ENCODE data around the gene CAB39.

The CAB39 gene

DNA sequence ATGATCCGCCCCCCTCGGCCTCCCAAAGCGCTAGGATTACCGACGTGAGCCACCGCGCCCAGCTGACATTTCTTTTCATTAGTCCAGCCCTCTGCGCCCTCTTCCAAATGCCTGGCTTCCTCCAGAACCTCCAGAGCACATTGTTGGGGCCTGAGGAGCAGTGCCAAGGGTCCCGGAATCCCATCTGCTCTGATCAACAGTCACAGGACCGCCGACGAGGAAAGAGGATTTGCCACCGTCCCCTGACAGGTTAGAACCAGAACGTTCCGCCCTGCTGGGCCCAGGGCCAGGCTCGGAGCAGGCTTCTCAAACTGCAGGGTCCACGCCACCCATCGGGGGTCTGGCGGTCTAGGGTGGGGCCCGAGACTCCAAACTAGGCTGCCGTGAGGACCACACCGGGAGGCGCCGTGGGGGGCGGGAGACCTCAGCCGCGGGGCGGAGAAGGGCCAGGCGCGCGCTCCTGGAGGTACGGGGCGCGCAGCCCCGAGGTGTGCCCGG is 115.2 kb downstream of the CAB39 start:
- DNase-seq, result no peak
- TF ChIP-seq POLR2A (IDR thresholded peaks at IDR 0.05; ENCODE audit: low read length), result no peak
- TF ChIP-seq GATA1 (IDR thresholded peaks at IDR 0.05; ENCODE audit: low read depth, low read length), result no peak

DNA sequence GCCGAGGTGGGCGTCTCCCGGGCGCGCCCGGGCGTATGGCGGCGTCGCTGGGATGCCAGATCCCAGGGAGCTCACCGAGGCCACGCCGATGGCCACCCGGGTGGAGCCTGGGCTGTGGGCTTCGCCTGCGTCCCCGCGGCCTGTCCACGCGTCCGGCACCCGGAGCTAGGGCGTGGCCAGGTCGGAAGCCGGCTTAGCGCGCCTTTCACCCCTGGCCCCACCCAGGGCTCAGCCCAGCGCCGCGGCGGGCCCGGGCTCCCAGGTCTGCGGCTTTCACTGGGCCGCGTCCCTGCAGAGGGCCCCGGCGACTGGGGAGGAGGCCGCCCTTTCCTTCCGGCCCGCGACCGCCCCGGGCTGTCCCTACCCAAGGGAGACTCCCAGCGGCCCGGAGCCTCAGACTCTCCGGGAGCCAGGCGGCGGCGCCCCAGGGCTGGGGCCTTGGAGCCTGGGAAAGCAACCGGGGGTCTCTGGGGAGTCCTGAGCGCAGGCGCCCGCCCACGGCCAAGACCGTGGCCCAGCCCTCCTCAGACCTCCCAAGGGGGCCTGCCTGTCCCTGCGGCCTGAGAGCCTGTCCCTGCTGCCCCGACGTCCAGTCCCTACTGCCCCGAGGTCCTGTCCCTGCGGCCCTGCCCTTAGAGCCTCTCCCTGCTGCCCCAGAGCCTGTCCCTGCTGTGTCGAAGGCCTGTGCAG is 115.8 kb downstream of the CAB39 start:
- TF ChIP-seq POLR2A (IDR thresholded peaks at IDR 0.05; ENCODE audit: low read length), result no peak
- TF ChIP-seq GATA1 (IDR thresholded peaks at IDR 0.05; ENCODE audit: low read depth, low read length), result no peak
- DNase-seq, result no peak

DNA sequence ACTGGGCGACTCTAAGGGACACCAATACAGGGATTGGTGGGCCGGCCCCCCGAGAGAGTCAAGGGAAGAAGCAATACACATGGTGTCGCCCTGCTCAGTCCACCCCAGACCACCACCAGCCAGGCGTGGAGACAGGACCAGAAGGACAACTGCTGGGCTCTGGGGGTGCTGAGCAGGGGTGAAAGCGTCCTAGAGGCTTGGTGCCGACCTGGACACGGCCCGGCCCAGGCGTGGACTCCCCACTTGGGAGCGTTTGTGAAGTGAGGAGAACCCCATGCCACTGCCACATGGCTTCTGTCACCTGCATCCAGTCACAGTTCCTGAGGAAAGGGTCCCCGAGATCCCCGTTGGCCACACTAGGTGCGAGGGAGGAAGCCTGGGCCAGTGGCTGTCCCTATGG is 116.7 kb downstream of the CAB39 start:
- TF ChIP-seq GATA1 (IDR thresholded peaks at IDR 0.05; ENCODE audit: low read depth, low read length) (no peak), POLR2A (IDR thresholded peaks at IDR 0.05; ENCODE audit: low read length) (no peak)

GRCh38 chr2:230829959-230830358 is 117.3 kb downstream of the CAB39 start:
- no peak for DNase-seq
- TF ChIP-seq GATA1 (IDR thresholded peaks at IDR 0.05; ENCODE audit: low read depth, low read length), result no peak
- no peak for TF ChIP-seq POLR2A (IDR thresholded peaks at IDR 0.05; ENCODE audit: low read length)

More for the DNA sequence above, 116.7 kb downstream of the CAB39 start:
- no peak for DNase-seq

GRCh38 chr2:230830428-230830827 is 117.8 kb downstream of the CAB39 start:
- DNase-seq, result no peak
- TF ChIP-seq GATA1 (IDR thresholded peaks at IDR 0.05; ENCODE audit: low read depth, low read length), result no peak
- TF ChIP-seq POLR2A (IDR thresholded peaks at IDR 0.05; ENCODE audit: low read length), result no peak

- TF ChIP-seq POLR2A (IDR thresholded peaks at IDR 0.05; ENCODE audit: low read length) (no peak), GATA1 (IDR thresholded peaks at IDR 0.05; ENCODE audit: low read depth, low read length) (no peak)
- no peak for DNase-seq
Observed at GRCh38 chr2:230840301-230840700, 127.7 kb downstream of the CAB39 start.

GRCh38 chr2:230842473-230842872 is 129.8 kb downstream of the CAB39 start:
- no peak for DNase-seq
- TF ChIP-seq GATA1 (IDR thresholded peaks at IDR 0.05; ENCODE audit: low read depth, low read length) (no peak), POLR2A (IDR thresholded peaks at IDR 0.05; ENCODE audit: low read length) (no peak)

GRCh38 chr2:230843132-230843531 is 130.5 kb downstream of the CAB39 start:
- no peak for DNase-seq
- TF ChIP-seq GATA1 (IDR thresholded peaks at IDR 0.05; ENCODE audit: low read depth, low read length) (no peak), POLR2A (IDR thresholded peaks at IDR 0.05; ENCODE audit: low read length) (no peak)

GRCh38 chr2:230846360-230846759 is 133.7 kb downstream of the CAB39 start:
- DNase-seq, result no peak
- TF ChIP-seq GATA1 (IDR thresholded peaks at IDR 0.05; ENCODE audit: low read depth, low read length), result no peak
- no peak for TF ChIP-seq POLR2A (IDR thresholded peaks at IDR 0.05; ENCODE audit: low read length)

- TF ChIP-seq POLR2A (IDR thresholded peaks at IDR 0.05; ENCODE audit: low read length), result no peak
- no peak for TF ChIP-seq GATA1 (IDR thresholded peaks at IDR 0.05; ENCODE audit: low read depth, low read length)
- peak; percentile 77 to 80 for DNase-seq
Observed at GRCh38 chr2:230847883-230848388, 135.3 kb downstream of the CAB39 start.

DNA sequence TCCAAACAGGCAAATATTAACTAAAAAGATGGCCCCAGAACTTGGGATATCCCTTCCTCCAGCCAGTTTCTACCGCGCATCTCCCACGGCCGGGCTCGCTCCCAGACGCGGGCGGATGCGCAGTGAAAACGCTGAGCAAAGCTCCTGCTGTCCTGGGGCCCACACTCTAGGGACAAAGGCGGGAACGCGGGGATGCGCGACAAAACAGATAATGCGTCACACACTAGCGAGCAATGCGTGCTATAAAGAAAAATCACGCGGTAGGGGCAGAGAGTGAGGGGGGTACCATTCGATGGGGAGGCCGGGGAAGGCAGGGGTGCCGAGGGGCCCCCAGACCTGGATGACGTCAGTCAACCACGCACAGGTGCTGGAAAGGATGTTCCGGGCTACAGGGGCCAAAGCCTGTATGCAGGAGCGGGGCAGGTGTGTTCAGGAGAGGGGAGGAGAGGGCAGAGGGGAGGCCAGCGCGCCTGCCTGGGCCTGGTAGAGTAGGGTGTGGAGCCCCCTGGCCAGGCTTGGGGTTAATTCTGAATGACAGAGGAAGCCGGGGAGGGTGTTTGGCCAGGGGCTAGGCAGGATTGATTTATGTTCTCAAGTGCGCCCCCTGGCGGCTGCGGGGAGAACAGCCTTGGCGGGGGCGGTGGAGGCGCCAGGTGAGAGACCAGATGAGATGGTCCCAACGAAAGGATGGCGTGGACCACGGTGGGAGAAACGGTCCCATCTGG is 137.2 kb downstream of the CAB39 start:
- TF ChIP-seq POLR2A (IDR thresholded peaks at IDR 0.05; ENCODE audit: low read length), result no peak
- no peak for TF ChIP-seq GATA1 (IDR thresholded peaks at IDR 0.05; ENCODE audit: low read depth, low read length)

GRCh38 chr2:230850358-230850658 is 137.7 kb downstream of the CAB39 start:
- no peak for DNase-seq
- TF ChIP-seq GATA1 (IDR thresholded peaks at IDR 0.05; ENCODE audit: low read depth, low read length), result no peak
- TF ChIP-seq POLR2A (IDR thresholded peaks at IDR 0.05; ENCODE audit: low read length), result no peak

More for the DNA sequence above, 137.2 kb downstream of the CAB39 start:
- DNase-seq, result peak; percentile 55 to 76

GRCh38 chr2:230852113-230852512 is 139.5 kb downstream of the CAB39 start:
- DNase-seq, result no peak
- TF ChIP-seq POLR2A (IDR thresholded peaks at IDR 0.05; ENCODE audit: low read length) (no peak), GATA1 (IDR thresholded peaks at IDR 0.05; ENCODE audit: low read depth, low read length) (no peak)

DNA sequence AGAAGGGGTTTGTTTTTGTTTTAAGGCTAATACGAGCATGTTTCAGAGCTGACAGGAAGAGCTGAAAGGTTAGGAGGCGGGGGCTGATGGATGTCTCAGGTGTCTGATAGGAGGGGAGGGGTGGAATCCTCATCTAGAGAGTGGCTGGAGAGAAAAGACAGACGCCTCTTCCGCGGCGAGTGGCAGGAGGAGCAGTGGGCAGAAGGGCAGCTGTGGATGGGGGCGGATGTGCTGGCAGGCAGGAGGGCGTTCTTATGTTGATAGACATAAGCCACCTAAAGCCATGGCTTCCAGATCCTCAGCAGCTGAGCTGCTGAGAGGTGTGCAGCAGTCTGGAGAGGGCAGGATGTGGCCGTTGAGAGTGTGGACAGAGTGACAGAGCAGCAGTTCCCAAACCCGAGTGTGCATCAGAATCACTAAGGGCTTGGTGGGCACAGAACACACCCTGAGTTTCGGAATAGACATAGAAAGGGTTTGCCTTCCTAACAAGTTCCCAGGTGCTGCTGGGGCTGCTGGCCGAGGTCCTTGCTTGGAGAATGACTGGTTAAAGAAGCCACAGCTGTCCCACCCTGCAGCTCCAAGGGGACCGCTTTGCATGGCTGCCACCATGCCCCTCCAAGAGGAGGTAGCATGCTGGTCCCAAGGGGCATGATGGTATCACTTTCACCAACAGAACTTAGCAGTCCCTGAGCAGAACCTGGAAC is 149.1 kb downstream of the CAB39 start:
- no peak for DNase-seq
- TF ChIP-seq GATA1 (IDR thresholded peaks at IDR 0.05; ENCODE audit: low read depth, low read length) (no peak), POLR2A (IDR thresholded peaks at IDR 0.05; ENCODE audit: low read length) (no peak)
